Activated CD4-positive, alpha-beta T cell treated with anti-CD3 and anti-CD28 coated beads, Interleukin-2, amount 50 U/mL, for 16 hours (primary cell): Measurements from ENCODE around the gene LONP2.
"Not testable (repeated sequence)": the region's sequence is repeated elsewhere in the genome, so short reads cannot be mapped to it uniquely, and the experiment has no call there.

Source experiments
- DNase-seq: peaks from one replicate; pipeline ENCODE4 v3.0.0-alpha.2; 2020

LONP2 gene

GRCh38 chr16:48291754-48292153 lies 47.7 kb downstream of the LONP2 start:
- DNase-seq, result no peak

DNA sequence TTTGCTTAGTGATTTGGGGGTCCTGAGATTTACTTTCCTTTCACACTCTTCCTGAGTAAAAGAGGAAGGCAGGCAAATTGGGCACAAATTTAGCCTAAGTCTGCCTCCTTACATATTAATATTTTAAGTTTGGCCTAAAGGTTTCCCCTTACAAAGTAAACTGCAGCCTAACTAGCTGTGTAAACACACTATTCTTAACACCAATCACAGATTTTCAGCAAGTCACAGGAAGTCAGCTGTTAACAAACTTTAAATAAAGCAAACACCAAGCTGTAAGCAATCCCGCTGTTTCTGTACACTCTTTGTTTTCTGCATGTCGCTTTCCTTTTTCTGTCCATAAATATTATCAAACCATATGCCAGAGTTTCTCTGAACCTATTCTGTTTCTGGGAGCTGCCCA lies 48.4 kb downstream of the LONP2 start:
- DNase-seq, result no peak

GRCh38 chr16:48294724-48295123 lies 50.6 kb downstream of the LONP2 start:
- DNase-seq, result no peak

DNA sequence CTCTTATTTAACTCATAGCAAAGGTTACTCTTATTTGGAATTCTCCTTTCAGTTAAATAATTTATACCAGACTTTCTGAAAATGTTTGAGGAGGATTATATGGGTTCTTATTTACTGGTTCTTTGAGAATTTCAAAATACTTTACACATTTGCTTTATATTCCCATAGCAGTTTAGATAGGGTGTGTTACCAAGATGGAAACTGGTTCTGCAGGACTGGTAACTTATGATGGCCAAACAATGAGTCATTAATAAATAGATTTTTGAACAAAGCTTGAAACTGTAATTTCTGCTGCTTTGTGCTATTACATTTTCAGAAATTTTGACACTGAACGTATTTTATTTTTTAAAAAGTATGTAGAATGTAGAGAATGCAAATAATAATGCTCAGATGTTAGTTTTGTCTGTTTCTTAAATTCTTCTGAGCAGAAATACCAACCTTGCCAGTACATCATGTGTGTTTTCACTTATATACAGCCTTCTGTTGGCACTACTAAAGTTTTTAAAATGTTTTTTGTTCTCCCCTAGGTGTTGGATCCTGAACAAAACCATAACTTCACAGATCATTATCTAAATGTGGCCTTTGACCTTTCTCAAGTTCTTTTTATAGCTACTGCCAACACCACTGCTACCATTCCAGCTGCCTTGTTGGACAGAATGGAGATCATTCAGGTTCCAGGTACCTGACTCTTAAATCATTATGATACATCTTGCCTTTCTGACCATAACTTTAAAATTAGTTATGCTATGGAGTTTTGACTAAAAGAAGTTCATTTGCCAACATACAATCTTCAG lies 51.6 kb downstream of the LONP2 start:
- DNase-seq, result no peak

GRCh38 chr16:48299471-48299870 lies 55.4 kb downstream of the LONP2 start:
- DNase-seq, result no peak

GRCh38 chr16:48300391-48300856 lies 56.3 kb downstream of the LONP2 start:
- peak; percentile 14 for DNase-seq

DNA sequence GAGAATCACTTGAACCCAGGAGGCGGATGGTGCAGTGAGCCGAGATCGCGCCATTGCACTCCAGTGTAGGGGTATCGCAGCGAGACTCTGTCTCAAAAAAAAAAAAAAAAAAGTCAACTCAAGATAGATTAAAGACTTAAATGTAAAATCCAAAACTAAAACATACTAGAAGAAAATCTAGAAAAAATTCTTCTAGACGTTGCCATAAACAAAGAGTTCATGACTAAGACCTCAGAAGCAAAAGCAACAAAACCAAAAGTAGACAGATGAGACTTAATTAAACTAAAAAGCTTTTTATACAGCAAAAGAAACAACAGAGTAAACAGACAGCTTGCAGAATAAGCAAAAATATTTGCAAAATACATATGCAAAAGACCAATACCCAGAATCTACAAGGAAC lies 64.4 kb downstream of the LONP2 start:
- DNase-seq, result no peak

GRCh38 chr16:48310908-48311641 lies 67.0 kb downstream of the LONP2 start:
- DNase-seq, result no peak

DNA sequence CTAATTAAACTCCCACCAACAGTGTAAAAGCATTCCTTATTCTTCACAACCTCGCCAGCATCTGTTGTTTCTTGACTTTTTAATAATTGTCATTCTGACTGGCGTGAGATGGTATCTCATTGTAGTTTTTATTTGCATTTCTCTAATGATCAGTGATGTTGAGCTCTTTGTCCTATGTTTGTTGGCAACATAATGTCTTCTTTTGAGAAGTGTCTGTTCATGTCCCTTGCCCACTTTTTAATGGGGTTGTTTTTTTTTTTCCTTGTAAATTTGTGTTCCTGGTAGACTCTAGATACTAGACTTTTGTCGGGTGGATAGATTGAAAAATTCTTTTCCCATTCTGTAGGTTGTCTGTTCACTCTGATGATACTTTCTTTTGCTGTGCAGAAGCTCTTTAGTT lies 69.8 kb downstream of the LONP2 start:
- not testable (repeated sequence) for DNase-seq

GRCh38 chr16:48317026-48317425 lies 72.9 kb downstream of the LONP2 start:
- no peak for DNase-seq

DNA sequence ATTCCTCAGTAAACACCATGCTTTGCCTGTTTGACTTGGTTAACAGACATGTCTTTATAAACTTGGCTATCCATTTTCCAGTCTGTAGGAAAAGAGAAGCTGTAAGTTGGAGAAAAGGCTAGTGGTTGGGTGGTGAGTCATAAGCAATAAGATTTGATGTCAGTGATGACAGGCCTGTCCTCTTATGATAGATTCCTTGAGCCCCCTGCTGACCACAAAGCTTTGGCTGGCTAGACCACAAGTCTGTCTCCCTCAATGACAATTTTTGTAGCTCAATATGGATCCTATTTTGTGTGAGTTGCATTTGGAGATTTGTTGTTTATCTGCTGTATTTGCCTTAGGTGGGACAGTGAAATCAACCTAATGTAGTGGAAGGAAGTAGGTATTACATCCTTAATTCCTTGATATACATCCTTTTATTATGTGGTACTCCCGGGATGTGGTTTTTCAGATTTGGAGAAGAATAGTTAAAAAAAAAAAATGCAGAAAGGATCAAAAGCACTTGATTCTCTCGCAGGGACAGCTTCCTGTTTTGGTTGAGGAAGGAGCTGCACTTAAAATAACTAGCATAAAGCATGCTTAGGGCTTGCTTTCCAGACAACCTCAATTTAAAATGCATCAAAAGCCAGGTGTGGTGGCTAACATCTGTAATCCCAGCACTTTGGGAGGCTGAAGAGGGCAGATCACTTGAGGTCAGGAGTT lies 73.7 kb downstream of the LONP2 start:
- peak; percentile 55 for DNase-seq

- peak; percentile 41 for DNase-seq
These were observed 74.5 kb downstream of the LONP2 start for GRCh38 chr16:48318630-48319029.

DNA sequence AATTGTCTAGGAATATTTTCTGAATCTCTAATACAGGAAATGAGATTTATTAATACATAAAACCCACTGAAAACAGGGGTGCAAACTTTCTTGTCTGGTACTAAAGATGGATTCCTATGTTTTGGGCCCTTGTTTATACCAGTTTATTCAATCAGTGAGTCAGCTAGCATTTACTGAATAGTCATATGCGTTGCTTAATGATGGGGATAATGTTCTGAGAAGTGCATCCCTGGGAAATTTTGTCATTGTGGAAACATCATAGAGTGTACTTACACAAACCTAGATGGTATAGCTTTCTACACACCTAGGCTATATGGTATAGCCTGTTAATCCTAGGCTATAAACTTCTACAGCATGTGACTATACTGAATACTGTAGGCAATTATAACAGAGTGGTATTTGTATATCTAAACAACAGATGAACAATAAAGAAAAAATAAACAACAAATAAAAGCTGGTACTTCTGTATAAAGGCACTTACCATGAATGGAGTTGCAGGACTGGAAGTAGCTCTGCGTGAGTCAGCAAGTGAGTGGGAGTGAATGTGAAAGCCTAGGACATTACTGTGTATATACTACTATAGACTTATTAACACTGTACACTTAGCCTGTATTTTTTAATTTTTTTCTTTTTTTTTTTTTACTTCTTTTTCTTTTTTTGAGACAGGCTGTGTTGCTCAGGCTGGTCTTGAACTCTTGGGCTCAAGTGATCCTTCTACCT lies 77.4 kb downstream of the LONP2 start:
- DNase-seq, result no peak

DNA sequence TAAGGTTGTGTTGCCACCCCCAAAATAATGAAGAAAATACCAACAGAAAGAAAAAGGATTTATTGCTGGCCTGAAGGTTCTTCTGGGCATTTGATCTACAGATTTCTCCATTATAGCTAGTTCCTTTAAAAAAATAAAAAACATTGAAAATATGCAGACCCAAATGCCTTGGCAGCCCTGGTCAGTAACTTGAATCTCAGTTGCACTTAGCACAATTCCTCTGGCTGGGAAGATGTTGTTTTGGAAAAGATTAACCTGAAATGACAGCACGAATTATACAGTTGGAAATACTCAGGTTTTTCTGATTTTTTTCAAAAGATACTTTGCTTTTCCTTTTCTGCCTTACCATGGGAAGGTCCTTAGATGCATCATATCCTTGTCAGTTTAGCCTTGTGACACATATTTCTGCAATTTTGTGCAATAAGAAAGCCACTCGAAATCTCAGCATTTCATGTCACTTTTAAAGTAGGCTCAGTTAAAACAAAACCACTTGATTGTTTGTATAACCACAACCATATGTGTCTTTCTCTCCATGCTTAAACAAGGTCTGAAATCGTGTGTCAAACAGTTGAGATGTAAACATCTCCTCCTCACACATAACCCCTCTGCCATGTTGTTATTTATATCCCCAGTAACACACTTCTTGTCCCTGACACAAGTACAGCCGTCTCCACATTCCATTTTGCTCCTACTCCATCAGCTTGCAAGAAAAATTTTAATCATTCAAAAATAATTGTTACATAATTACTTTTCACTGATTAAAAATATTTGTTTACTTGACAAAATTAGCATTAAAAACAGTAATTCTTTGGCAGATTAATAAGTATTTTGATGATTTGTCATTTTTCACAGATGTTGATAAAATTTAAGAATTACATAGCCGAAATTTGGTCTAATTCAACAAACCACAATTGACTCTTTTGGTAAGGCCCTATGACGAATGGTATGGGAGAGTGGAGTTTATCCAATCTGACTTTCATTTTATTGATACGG lies 80.0 kb downstream of the LONP2 start:
- DNase-seq, result no peak

GRCh38 chr16:48326915-48327314 lies 82.8 kb downstream of the LONP2 start:
- DNase-seq, result no peak

GRCh38 chr16:48329138-48329537 lies 85.0 kb downstream of the LONP2 start:
- DNase-seq, result no peak

DNA sequence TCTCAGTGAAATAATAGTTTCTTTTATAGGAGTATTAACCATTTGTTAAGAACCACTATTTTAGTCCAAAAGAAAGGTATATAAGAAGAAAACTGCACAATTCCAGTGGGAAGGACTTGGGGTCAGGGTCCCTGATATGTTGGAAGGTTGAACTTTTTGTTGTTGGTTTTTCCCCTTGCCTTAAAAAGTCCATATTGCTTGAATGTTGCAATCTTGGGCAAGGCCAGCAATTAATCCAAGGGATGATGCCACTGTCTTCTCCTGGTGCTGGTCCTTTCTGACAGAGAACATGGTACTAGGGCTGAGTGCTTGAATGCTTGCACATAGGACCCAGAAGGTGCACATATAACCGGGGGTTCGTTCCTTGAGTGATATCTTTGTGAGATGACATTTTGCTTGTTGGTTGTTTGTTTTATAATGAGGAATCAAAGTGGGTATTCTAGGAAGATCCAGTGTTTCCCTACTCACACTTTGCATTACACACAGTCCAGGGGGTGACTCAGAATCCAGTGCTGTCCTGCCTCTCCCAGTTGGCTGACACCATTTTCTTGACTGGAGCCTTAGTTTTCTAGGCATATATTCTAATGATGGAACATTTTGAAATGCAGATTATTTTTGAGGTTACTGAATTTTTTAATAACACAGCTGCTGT lies 86.2 kb downstream of the LONP2 start:
- DNase-seq, result no peak

- no peak for DNase-seq
These were observed 86.7 kb downstream of the LONP2 start for GRCh38 chr16:48330841-48331192.

- no peak for DNase-seq
These were observed 88.9 kb downstream of the LONP2 start for GRCh38 chr16:48332978-48333377.

DNA sequence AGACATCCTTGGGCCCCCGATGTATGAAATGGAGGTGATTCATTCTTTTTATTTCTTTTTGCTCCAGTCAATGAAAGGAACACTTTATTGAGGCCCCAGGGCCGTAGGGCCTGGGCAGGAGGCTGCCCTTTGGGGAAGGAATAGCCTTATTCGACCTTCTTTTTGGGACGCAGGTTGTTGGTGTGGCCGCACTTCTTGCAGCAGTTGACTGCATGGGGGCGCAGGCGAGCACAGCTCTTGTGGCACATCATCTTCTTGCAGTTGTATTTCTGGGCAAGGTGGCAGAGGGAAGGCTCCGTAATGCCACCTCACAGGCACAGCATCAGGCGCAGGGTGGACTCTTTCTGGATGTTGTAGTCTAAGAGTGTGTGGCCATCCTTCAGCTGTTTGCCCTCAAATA lies 90.2 kb downstream of the LONP2 start:
- no peak for DNase-seq

DNA sequence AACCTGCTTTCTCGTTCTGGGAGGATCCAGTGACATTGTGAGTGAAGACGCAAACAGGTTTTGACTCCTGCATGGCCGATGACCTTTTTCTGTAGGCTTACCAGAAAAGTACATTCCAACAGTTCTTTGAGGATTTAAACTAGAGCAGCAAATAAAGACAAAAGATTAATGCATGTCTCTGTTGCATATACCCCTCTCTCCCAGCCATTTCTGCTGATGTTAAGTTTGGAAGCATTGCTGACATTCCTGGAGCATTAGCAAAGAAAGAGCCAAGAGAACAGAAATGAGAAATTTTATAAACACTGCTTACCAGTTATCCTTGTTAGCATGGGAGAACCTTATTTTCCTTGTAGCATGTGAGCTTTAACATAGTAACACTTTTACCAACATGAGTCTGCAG lies 91.9 kb downstream of the LONP2 start:
- DNase-seq, result no peak
